NCI-H345 (cell line): ENCODE results near the gene RNF146.
A peak's percentile ranks its signal among the peaks of the same experiment; 100 is the strongest.
"Not testable (repeated sequence)": the region's sequence is repeated elsewhere in the genome, so short reads cannot be mapped to it uniquely, and the experiment has no call there.

Source experiments
- DNase-seq: peaks from one replicate; lab custom pipeline; 2025; lab: John Stamatoyannopoulos, UW

The RNF146 gene

GRCh38 chr6:127288705-127289104 is 22.0 kb downstream of the RNF146 start:
- DNase-seq, result no peak

GRCh38 chr6:127289934-127290333 is 23.3 kb downstream of the RNF146 start:
- DNase-seq, result no peak

DNA sequence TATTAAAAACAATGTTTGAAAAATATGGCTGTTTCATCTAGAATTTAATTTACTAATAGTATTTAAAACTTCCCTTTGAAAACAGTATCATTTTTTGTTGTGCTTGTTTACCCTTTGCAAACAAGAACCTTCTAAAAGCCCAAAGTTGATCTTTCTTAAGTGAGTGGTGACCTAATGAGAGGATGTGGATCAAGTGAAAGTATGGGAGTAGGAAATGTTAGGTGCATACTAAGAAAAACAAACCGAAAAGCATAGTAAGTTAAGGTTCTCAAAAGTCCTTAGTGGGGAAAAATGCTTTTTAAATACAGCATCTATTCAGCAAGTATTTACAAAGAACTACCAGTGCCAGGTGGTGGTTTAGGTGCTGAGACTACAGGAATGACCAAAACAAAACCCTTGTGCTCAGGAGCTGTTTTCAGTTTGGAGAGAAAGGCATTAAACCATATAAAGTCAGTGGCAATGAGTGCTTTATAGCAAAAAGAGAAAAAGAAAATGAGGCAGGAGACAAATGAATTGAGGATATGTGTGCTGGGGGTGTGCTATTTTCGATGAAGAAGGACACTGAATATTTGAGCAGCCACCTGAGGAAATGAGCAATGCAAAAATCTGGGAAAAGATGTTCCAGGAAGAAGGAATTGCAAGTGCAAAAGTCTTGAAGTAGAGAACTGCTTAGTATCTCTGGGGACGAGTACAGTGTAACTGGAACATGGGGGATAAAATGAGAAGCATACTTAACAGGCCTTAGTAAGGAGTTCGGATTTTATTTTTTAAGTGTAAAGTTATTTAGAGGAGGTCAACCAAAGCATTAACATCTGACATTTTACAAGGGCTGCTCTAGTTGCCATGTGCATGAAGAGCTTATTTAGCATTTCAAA is 24.0 kb downstream of the RNF146 start:
- no peak for DNase-seq

DNA sequence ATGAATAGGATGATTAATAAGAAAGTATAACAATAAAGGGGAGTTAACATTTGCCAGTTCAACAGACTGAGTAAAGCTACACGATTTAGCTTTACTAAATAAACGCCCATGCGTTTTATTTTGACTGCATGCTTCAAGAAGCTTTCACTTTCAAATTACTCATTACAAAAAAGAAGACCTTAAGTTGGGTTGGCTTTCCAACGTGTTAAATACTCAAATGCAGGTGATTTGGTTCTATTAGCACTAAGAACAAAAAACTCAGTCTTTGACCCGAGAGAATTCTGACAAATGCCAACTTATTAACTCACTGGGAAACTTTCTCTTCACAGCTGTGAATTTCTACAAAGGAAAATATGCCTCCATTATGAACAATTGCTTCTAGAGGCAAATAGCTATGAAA is 24.8 kb downstream of the RNF146 start:
- DNase-seq, result no peak

DNA sequence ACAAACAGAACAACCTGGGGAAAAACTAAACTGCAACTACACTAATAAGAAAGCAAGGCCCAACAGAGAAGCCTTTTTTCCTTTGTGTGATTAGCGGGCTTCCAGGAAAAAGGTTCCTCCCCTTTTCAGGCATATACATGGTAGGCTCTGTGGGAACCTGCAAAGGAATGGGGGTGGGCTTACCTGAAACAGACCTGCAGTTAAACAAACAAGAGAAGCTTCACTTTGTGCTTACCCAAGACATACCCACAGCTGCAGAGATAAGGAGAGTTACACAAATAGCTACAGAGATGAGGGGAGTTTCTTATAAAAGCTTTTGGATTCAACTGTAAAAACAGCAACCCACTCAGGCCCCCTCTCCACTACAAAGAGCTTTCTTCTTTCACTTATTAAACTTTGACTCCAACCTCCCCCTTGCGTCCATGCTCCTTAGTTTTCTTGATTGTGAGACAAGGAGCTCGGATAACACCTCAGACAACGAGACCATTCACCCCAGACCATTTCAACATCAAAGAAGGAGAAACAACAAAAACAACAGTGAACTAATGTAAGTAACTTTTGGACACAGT is 30.9 kb downstream of the RNF146 start:
- no peak for DNase-seq

- DNase-seq, result no peak
Measured at GRCh38 chr6:127298475-127298874, 31.8 kb downstream of the RNF146 start.

GRCh38 chr6:127299522-127300240 is 33.0 kb downstream of the RNF146 start:
- no peak for DNase-seq

- no peak for DNase-seq
Measured at GRCh38 chr6:127300411-127300810, 33.7 kb downstream of the RNF146 start.

- no peak for DNase-seq
Measured at GRCh38 chr6:127301199-127301700, 34.6 kb downstream of the RNF146 start.

- peak; percentile 12 for DNase-seq
Measured at GRCh38 chr6:127302728-127303660, 36.3 kb downstream of the RNF146 start.

DNA sequence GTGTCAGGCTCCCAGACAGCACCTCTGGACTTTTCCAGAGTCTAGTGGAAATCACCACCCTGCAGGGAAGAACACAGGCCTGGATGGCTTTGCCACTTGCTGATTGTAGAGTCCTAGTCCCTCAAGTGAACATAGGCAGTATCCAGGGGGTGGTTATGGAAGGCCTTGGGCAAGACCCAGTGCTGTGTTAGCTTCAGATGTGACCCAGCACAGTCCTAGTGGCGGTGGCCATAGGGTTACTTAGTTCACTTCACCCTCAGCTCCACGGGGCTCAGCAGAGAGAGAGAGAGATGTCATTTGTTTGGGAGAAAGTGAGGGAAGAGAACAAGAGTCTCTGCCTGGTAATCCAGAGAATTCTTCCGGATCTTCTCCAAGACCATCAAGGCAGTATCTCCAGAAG is 37.3 kb downstream of the RNF146 start:
- no peak for DNase-seq

DNA sequence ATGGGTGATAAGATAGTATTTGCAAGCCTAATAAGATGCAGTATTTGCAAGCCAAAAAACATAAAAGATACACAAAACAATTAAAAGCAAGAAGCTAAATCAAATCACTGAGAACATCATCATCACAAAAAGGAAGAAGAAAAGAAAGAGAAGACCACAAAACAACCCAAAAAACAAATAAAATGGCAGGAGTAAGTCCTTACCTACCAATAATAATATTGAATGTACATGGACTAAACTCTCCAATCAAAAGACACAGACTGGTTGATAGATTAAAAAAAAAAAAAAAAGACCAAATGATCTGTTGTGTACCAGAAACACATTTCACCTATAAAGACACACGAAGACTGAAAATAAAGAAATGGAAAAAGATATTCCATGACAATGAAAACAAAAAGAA is 39.1 kb downstream of the RNF146 start:
- DNase-seq, result no peak

DNA sequence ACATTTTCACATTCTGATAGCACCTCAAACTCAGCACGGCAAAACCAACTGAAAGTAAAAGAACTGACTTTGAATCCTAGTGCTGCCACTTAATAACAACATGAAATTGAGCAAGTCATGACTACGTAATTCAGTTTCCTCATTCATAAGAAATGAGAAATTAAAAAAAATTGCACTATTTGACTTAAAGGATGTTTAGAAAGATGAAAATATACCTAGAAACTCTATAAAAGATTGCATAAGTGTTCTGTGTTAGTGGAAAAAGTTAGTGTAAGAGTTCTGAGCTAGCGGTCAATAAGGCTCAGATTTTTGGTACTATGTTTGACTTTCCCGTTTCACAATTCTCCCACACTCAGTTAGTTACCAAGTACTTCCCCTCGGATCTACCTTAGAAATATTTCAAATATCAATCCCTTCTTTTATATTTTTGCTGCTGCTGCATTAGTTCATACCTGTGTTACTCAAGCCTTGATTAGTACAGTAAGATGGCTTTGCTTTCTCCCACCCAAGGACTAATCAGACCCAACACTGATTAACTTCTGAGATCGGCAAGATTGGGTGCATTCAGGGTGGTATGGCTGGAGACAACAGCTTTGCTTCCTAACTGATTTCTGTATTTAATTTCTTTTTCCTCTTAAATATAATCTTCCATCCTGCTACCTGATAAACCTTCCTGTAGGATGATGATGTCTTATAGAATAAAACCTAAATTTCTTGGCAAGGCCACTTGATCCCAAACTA is 50.9 kb downstream of the RNF146 start:
- no peak for DNase-seq

- no peak for DNase-seq
Measured at GRCh38 chr6:127319686-127320085, 53.0 kb downstream of the RNF146 start.

GRCh38 chr6:127328043-127328609 is 61.5 kb downstream of the RNF146 start:
- DNase-seq, result no peak

- DNase-seq, result not testable (repeated sequence)
Measured at GRCh38 chr6:127331256-127331655, 64.6 kb downstream of the RNF146 start.

- DNase-seq, result no peak
Measured at GRCh38 chr6:127332383-127332961, 65.8 kb downstream of the RNF146 start.
